Measurements from ENCODE around the gene DIP2A. TPM values are rescaled to one million over a fixed set of nuclear protein-coding genes. Genes with fewer than 3 reads are reported as not detected.

Gene DIP2A
- total and polyA plus RNA-seq, 2 of the 13 experiments (the other 11 are each of a cell fraction or from before 2014, with no cell fraction given), result 18.5 to 37.6 TPM

DNA sequence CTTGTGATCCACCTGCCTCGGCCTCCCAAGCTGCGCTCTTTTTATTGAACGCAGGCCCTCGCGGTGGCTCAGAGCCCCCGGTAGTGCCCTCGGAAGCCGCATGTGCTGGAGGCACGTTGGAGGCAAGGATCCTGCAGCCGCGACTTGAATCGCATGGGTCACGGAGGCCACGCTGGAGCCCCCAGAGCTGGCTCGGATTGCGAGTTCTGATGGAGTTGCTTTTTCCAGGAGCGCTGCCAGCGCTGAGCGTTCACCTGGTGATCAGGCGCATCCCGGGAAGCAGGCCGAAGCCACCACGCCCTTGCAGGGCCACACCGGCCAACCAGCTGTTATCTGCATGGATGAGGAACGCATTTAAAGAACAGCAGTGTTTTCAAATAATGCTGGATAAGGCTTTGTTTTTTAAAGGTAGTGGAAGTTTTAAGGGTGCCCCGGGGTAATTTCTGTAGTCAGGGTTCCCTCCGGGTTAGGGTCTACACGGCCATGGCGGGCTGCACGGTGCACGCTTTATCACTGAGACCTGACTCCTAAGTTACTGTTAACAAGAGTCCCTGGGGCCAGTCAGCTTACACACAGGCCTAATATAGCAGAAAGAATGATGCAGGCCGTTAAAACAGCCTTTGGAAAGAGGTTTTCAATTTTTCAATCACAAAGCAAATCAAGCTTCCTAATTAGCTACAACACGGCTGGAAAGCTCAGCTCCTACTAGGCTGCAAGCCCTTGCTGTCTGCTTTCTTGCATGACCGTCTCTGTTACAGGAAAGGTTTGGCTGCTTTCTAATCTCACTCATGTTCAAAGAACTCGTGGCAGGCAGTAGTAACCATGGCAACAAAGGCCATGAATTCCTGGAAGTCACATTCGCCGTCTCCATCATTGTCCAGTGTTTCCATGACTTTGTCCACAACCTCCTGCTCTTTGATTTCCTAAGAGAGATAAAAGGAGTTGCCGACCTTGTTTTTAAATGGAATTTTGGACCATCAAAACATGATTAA lies 140.2 kb downstream of the DIP2A start (continued):
- TF ChIP-seq, protein P1, sequence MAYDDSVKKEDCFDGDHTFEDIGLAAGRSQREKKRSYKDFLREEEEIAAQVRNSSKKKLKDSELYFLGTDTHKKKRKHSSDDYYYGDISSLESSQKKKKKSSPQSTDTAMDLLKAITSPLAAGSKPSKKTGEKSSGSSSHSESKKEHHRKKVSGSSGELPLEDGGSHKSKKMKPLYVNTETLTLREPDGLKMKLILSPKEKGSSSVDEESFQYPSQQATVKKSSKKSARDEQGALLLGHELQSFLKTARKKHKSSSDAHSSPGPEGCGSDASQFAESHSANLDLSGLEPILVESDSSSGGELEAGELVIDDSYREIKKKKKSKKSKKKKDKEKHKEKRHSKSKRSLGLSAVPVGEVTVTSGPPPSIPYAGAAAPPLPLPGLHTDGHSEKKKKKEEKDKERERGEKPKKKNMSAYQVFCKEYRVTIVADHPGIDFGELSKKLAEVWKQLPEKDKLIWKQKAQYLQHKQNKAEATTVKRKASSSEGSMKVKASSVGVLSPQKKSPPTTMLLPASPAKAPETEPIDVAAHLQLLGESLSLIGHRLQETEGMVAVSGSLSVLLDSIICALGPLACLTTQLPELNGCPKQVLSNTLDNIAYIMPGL (CRISPR knock-in tag; IDR thresholded peaks at IDR 0.05; ENCODE audit: borderline replicate concordance in 1 of 2, low read depth in 1 of 2), result no peak
- TF ChIP-seq SIX1 (CRISPR knock-in tag; IDR thresholded peaks at IDR 0.05; ENCODE audit: borderline replicate concordance) (no peak), ZNF552 (CRISPR knock-in tag; IDR thresholded peaks at IDR 0.05; ENCODE audit: borderline replicate concordance) (no peak), KLF15 (CRISPR knock-in tag; IDR thresholded peaks at IDR 0.05; ENCODE audit: borderline replicate concordance) (no peak), ZNF354B (CRISPR knock-in tag; IDR thresholded peaks at IDR 0.05) (no peak), PRPF4 (IDR thresholded peaks at IDR 0.05; ENCODE audit: low read depth, low read length, poor library complexity, severe bottlenecking) (no peak), PREB (CRISPR knock-in tag; IDR thresholded peaks at IDR 0.05) (no peak), MAX (IDR thresholded peaks at IDR 0.05) (peak; percentile 56; the same call in 1 of the 2 replicates), ZBTB3 (CRISPR knock-in tag; IDR thresholded peaks at IDR 0.05; ENCODE audit: borderline replicate concordance, low read depth) (no peak), SP4 (CRISPR knock-in tag; IDR thresholded peaks at IDR 0.05) (no peak), RFXAP (CRISPR knock-in tag; IDR thresholded peaks at IDR 0.05; ENCODE audit: borderline replicate concordance) (no peak), ZNF644 (CRISPR knock-in tag; IDR thresholded peaks at IDR 0.05; ENCODE audit: low read depth) (peak; percentile 51; the same call in 1 of the 2 replicates), ZNF510 (CRISPR knock-in tag; IDR thresholded peaks at IDR 0.05; ENCODE audit: low read depth) (no peak), HMGA1 (CRISPR knock-in tag; conservative IDR thresholded peaks at IDR 0.05) (no peak), ERF (CRISPR knock-in tag; IDR thresholded peaks at IDR 0.05) (no peak), ZNF607 (CRISPR knock-in tag; IDR thresholded peaks at IDR 0.05; ENCODE audit: borderline replicate concordance) (no peak), MBD4 (IDR thresholded peaks at IDR 0.05; ENCODE audit: borderline replicate concordance, low read length) (no peak), MXD1 (CRISPR knock-in tag; IDR thresholded peaks at IDR 0.05) (no peak), KLF12 (CRISPR knock-in tag; IDR thresholded peaks at IDR 0.05; ENCODE audit: borderline replicate concordance) (no peak), ZNF878 (CRISPR knock-in tag; IDR thresholded peaks at IDR 0.05) (0 out of 2 replicates have a peak, but pooled peaks have one; percentile 32), ONECUT2 (CRISPR knock-in tag; IDR thresholded peaks at IDR 0.05) (no peak), NCOA1 (CRISPR knock-in tag; IDR thresholded peaks at IDR 0.05) (no peak), CAMTA2 (CRISPR knock-in tag; IDR thresholded peaks at IDR 0.05; ENCODE audit: borderline replicate concordance) (no peak), ZNF362 (CRISPR knock-in tag; IDR thresholded peaks at IDR 0.05; ENCODE audit: borderline replicate concordance) (no peak), NFE2L1 (CRISPR knock-in tag; IDR thresholded peaks at IDR 0.05; ENCODE audit: borderline replicate concordance) (no peak)

Data from HepG2 (cell line).